Epithelial cell of esophagus (primary cell): Measurements from ENCODE around the gene LFNG.

Experiments
- DNase-seq: peaks from one replicate; pipeline ENCODE4 v3.0.0; 2010; ENCODE audit warnings: low read depth
- H3K4me3 ChIP-seq: 2 replicates; pipeline ENCODE4 v1.5.1; 2011; ENCODE audit warnings: mild to moderate bottlenecking, low read length, control low read depth
- TF ChIP-seq, protein P1 (sequence below): IDR thresholded peaks from 2 replicates; pipeline ENCODE4 v1.5.1; 2011; ENCODE audit warnings: low read depth, mild to moderate bottlenecking, low read length, control low read depth, inconsistent platforms; ENCODE audit not compliant: insufficient read depth; ENCODE audit errors: missing control alignments

The LFNG gene

DNA sequence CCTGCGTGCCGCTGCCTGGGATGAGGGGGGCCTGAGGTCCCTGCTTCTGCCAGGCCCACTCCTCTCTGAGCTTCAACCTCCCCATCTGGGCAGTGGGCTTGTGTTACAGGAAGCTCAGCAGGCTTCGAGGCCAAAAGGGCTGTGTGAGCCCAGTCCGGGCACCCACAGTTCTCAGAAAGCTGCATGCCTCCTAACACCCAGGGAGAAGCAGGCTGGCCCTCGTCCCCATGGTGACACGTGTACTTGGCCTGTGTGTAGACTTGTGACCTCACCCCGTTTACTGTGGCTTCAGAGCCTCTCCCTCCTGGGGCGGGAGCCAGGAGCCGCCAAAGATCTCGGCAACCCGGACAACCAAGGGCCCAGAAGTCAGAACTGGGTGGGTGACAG is 41.2 kb upstream of the LFNG start:
- no peak overlapping the region for H3K4me3 ChIP-seq
- TF ChIP-seq, protein P1, sequence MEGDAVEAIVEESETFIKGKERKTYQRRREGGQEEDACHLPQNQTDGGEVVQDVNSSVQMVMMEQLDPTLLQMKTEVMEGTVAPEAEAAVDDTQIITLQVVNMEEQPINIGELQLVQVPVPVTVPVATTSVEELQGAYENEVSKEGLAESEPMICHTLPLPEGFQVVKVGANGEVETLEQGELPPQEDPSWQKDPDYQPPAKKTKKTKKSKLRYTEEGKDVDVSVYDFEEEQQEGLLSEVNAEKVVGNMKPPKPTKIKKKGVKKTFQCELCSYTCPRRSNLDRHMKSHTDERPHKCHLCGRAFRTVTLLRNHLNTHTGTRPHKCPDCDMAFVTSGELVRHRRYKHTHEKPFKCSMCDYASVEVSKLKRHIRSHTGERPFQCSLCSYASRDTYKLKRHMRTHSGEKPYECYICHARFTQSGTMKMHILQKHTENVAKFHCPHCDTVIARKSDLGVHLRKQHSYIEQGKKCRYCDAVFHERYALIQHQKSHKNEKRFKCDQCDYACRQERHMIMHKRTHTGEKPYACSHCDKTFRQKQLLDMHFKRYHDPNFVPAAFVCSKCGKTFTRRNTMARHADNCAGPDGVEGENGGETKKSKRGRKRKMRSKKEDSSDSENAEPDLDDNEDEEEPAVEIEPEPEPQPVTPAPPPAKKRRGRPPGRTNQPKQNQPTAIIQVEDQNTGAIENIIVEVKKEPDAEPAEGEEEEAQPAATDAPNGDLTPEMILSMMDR: no peak

DNA sequence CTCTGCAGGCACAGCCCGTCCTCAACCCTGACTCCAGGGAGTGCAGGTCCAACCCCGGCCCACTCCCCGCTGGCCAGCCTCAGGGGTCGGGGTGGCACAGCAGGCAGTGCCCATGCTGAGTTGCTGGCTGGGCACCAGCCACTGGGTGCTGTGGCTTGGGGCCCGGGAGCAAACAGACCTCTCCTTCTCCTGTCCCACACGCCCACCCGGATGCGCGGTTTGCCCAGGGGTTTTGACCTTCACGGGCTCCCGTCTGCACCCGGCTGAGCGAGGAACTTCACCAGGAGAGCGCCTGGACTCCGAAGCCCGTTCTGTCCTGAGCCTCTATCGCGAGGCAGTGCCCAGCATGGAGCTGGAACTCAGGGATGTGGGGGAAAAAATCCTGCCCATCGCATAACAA is 40.8 kb upstream of the LFNG start:
- no peak for DNase-seq
- TF ChIP-seq, protein P1: no peak
- no peak overlapping the region for H3K4me3 ChIP-seq

More for the DNA sequence above, 41.2 kb upstream of the LFNG start:
- no peak for DNase-seq

DNA sequence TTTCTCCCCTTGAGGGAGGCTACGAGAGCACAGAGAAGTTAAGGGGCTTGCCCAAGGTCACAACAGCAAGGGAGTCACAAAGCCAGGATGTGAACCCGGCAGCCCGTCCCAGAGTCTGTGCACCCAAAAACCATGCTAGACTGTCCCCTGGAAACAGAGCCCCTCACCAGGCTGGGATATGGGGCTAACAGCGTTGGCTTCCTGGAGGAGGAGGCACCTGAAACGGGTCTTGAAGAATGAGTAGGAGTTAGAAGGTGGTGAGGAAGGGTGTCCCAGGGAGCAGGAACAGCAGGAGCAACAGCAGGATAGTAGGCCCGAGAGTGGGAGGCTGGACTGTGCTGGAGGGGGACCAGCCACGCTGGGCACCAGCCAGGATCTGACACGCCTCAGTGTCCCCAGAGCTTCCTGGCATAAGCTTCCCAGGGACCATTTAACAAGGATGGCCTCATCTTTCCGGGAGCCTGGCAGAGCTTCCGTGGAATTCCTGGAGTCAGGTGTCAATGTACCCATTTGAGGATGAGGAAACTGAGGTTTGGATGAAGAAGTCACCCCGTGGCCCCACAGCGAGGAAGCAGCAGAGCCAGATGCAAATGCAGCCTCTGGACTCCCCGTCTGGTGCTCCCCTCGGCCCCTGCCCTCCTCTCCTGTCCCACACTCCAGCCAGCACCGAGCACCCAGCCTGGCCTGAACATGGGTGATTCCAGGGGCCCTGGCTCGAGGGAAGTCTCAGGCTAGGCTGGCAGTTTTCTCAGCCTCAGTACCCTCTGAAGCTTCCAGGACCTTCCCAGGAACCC is 40.1 kb upstream of the LFNG start:
- H3K4me3 ChIP-seq: no peak overlapping the region
- DNase-seq: no peak

DNA sequence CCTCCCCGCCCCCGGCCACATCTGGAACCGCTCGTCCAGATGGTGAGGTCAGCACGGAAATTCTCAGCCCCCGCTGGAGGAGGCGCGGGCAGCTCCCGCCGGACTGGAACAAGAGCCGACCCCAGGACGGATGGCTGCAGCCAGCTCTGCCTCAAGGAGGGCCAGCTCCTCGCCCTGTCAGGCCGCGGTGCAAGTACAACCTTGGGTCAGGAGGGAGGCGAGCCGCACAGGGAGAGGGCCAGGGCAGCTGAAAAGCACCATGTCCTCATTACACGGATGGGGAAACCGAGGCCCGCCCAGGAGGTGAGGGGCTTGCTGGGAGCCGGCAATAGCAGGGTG is 39.5 kb upstream of the LFNG start:
- DNase-seq: no peak
- H3K4me3 ChIP-seq: no peak overlapping the region
- TF ChIP-seq, protein P1: no peak

More for the DNA sequence above, 40.1 kb upstream of the LFNG start:
- TF ChIP-seq, protein P1: no peak

DNA sequence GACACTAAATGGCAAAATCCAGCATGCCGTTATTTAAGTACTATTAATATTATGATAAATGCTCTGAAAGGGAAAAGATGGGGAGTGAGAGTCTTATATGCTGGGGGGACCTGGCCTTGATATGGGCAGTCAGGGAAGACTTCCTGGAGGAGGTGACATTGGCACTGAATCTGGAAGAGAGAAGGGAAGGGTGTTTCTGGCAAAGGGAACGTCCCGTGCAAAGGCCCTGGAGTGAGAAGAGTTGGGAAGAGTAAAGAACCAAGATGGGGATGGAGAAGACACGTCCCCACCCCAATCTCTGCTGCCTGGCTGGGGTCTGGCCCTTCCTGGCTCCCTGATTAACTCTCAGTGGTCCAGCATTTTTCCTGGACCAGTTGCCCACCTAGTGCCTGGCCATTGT is 38.4 kb upstream of the LFNG start:
- TF ChIP-seq, protein P1: no peak
- no peak overlapping the region for H3K4me3 ChIP-seq
- DNase-seq: no peak

DNA sequence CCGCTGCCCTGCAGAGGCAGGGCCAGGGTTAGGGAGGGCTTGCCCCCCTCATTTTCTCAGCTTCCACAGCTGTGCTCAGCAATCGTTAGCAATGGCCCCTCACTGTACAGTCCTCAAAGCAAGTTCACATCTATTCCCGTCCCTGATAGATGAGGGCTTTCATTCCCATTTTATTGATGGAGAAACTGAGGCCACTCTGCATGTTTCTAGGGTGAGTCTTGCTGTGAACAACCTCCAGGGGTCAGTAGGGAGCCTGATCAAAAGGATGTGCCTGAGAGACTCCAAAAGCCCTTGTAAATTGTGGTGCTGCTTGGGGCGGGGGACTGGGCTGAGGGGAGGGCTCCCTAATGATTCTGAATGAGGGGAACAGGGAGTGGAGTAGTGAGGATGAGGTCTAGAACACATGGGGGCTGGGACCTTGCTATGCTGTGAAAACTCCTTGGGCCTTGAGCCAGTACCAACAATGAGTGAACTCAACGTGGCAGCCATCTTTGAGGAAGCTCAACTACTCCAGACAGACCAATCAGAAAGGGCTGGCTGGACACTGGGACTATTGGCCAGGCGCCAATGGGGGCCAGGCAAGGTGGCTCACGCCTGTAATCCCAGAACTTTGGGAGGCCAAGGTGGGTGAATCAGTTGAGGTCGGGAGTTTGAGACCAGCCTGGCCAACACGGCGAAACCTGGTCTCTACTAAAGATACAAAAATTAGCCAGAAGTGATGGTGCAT is 36.7 kb upstream of the LFNG start:
- no peak for DNase-seq
- TF ChIP-seq, protein P1: no peak
- H3K4me3 ChIP-seq: no peak overlapping the region
